Measurements from ENCODE around the gene INPP5A.

Gene INPP5A

GRCh38 chr10:132710036-132710686, 172.6 kb downstream of the INPP5A start:
- no peak for TF ChIP-seq CTCF (IDR thresholded peaks at IDR 0.05; ENCODE audit: low read length, missing control alignments)
- no peak overlapping the region for H3K4me3 ChIP-seq (replicated peaks; ENCODE audit: low read depth, low read length)
- no peak for DNase-seq (ENCODE audit: low read depth)

GRCh38 chr10:132710746-132711612, 173.4 kb downstream of the INPP5A start:
- no peak for DNase-seq (ENCODE audit: low read depth)
- no peak for TF ChIP-seq CTCF (IDR thresholded peaks at IDR 0.05; ENCODE audit: low read length, missing control alignments)
- H3K4me3 ChIP-seq (replicated peaks; ENCODE audit: low read depth, low read length), result no peak overlapping the region

- DNase-seq (ENCODE audit: low read depth), result no peak
- no peak overlapping the region for H3K4me3 ChIP-seq (replicated peaks; ENCODE audit: low read depth, low read length)
- no peak for TF ChIP-seq CTCF (IDR thresholded peaks at IDR 0.05; ENCODE audit: low read length, missing control alignments)
Measured at GRCh38 chr10:132711613-132712121, 174.1 kb downstream of the INPP5A start.

GRCh38 chr10:132712291-132712690, 174.7 kb downstream of the INPP5A start:
- no peak for DNase-seq (ENCODE audit: low read depth)

GRCh38 chr10:132712743-132713142, 175.2 kb downstream of the INPP5A start:
- H3K4me3 ChIP-seq (replicated peaks; ENCODE audit: low read depth, low read length), result no peak overlapping the region
- TF ChIP-seq CTCF (IDR thresholded peaks at IDR 0.05; ENCODE audit: low read length, missing control alignments), result no peak
- DNase-seq (ENCODE audit: low read depth), result no peak

More at GRCh38 chr10:132712291-132712690, 174.7 kb downstream of the INPP5A start:
- no peak for TF ChIP-seq CTCF (IDR thresholded peaks at IDR 0.05; ENCODE audit: low read length, missing control alignments)
- H3K4me3 ChIP-seq (replicated peaks; ENCODE audit: low read depth, low read length), result no peak overlapping the region

GRCh38 chr10:132713421-132714095, 176.0 kb downstream of the INPP5A start:
- H3K4me3 ChIP-seq (replicated peaks; ENCODE audit: low read depth, low read length), result no peak overlapping the region
- no peak for DNase-seq (ENCODE audit: low read depth)
- no peak for TF ChIP-seq CTCF (IDR thresholded peaks at IDR 0.05; ENCODE audit: low read length, missing control alignments)
